Tibial nerve (tissue), 4 donors: Measurements from ENCODE around the gene CUL3. TPM values are rescaled to one million over a fixed set of nuclear protein-coding genes. Genes with fewer than 3 reads are reported as not detected.
"Not testable (repeated sequence)": the region's sequence is repeated elsewhere in the genome, so short reads cannot be mapped to it uniquely, and the experiment has no call there.

Source experiments
- DNase-seq, 2 donors: peaks; one replicate each; pipeline ENCODE4 v3.0.0-alpha.2; 2019; ENCODE audit warnings: low spot score in 2 of 2
- H3K27ac ChIP-seq, 4 donors: fragments of 200-600 bp; sonication (generic) in 3 of 4; one replicate each; pipeline ENCODE4 v1.5.1; 2017 to 2019; ENCODE audit warnings: mild to moderate bottlenecking in 1 of 4
- H3K27me3 ChIP-seq, 2 donors: fragments of 200-600 bp; sonication (generic) in 1 of 2; one replicate each; pipeline versions ENCODE4 v1.5.1 to v1.6.0; 2017 to 2019
- H3K36me3 ChIP-seq, 3 donors: fragments of 200-600 bp; sonication (generic); one replicate each; pipeline ENCODE4 v1.5.1; 2018 to 2019
- H3K4me1 ChIP-seq, 4 donors: fragments of 200-600 bp; sonication (generic) in 3 of 4; one replicate each; pipeline ENCODE4 v1.5.1; 2017 to 2019
- H3K4me3 ChIP-seq, 4 donors: fragments of 200-600 bp; sonication (generic) in 3 of 4; one replicate each; pipeline ENCODE4 v1.5.1; 2017 to 2019; ENCODE audit warnings: mild to moderate bottlenecking in 1 of 4, moderate library complexity in 1 of 4
- H3K9me3 ChIP-seq, 4 donors: fragments of 200-600 bp; sonication (generic) in 3 of 4; one replicate each; pipeline ENCODE4 v1.5.1; 2017 to 2019
- CTCF ChIP-seq, 5 experiments: fragments of 200-600 bp in 3 of 5; fragments of 450-650 bp in 2 of 5; sonication (generic) in 3 of 5; IDR thresholded peaks; one replicate each; pipeline ENCODE4 v1.5.1; 2016 to 2019; ENCODE audit warnings: antibody characterized with exemption in 5 of 5, mild to moderate bottlenecking in 3 of 5, moderate library complexity in 2 of 5
- EP300 ChIP-seq, 2 donors: sonication (generic); formaldehyde crosslinking; IDR thresholded peaks; one replicate each; pipeline ENCODE4 v1.6.1; 2017; ENCODE audit warnings: antibody characterized with exemption in 2 of 2, mild to moderate bottlenecking in 1 of 2
- POLR2A ChIP-seq, 2 donors: fragments of 450-650 bp; IDR thresholded peaks; one replicate each; pipeline ENCODE4 v1.6.1; 2017; ENCODE audit warnings: antibody characterized with exemption in 2 of 2, mild to moderate bottlenecking in 2 of 2, moderate library complexity in 2 of 2
- whole genome bisulfite sequencing, 2 donors: methylation state at CpG; one replicate each; pipeline ENCODE4 v1.1.5; 2018; 5-methylcytosine and 5-hydroxymethylcytosine counted together
- total RNA-seq, 4 donors: library from RNA; depleted of rRNA; stranded (reverse); fragments of >200 nt; gene quantifications; one replicate each; pipeline ENCODE4 v1.1.0, GENCODE V29; 2016

The CUL3 gene
- total RNA-seq, 4 donors from 2014 or later = 63.0 to 72.2 (median 67.3) TPM

GRCh38 chr2:224591220-224591619 lies 6.1 kb upstream of the CUL3 start:
- Histone ChIP-seq H3K27ac (no peak overlapping the region), H3K4me1 (peaks cover 0 to 5% (median 2%) of the 10 kb centered on the region in 4 donors), H3K4me3 (no peak overlapping the region), H3K9me3 (no peaks in the 10 kb centered on the region), H3K27me3 (no peaks in the 10 kb centered on the region), H3K36me3 (no peaks in the 10 kb centered on the region)
- TF ChIP-seq CTCF (IDR thresholded peaks at IDR 0.05) = no peak
- no peak for TF ChIP-seq EP300 (IDR thresholded peaks at IDR 0.05)
- TF ChIP-seq POLR2A (IDR thresholded peaks at IDR 0.05) = no peak
- 65 to 71% methylated on average over 2 of the region's 2 CpGs for WGBS, 2 donors
- no peak for DNase-seq

GRCh38 chr2:224586127-224586695 lies 1.0 kb upstream of the CUL3 start:
- Histone ChIP-seq H3K4me1 (peaks cover 0 to 37% (median 24%) of the 10 kb centered on the region in 4 donors), H3K36me3 (no peaks in the 10 kb centered on the region), H3K27ac (peak overlapping the region; percentile 2 to 97 (median 73)), H3K27me3 (no peaks in the 10 kb centered on the region), H3K4me3 (peak overlapping the region; percentile 48 to 96 (median 66)), H3K9me3 (no peaks in the 10 kb centered on the region)
- 18 to 20% methylated on average over 7 of the region's 7 CpGs for WGBS, 2 donors
- no peak for DNase-seq
- TF ChIP-seq CTCF (IDR thresholded peaks at IDR 0.05) = no peak
- no peak for TF ChIP-seq EP300 (IDR thresholded peaks at IDR 0.05)
- TF ChIP-seq POLR2A (IDR thresholded peaks at IDR 0.05) = no peak

GRCh38 chr2:224584785-224585210 lies 365 bp downstream of the CUL3 start:
- H3K27me3 ChIP-seq = no peaks in the 10 kb centered on the region
- H3K36me3 ChIP-seq = no peaks in the 10 kb centered on the region
- WGBS, 2 donors = 2% methylated on average over 13 of the region's 62 CpGs; no CpG with 5 or more reads in 1 of the 2 donors
- TF ChIP-seq POLR2A (IDR thresholded peaks at IDR 0.05) (no peak), EP300 (IDR thresholded peaks at IDR 0.05) (no peak), CTCF (IDR thresholded peaks at IDR 0.05) (no peak)
- H3K9me3 ChIP-seq = no peaks in the 10 kb centered on the region
- peak overlapping the region; percentile 55 to 96 (median 67) for H3K4me3 ChIP-seq
- DNase-seq = peak in 1 of 2 donors; percentile 28
- H3K27ac ChIP-seq = peak overlapping the region; percentile 70 to 97 (median 95)
- peaks cover 0 to 51% (median 34%) of the 10 kb centered on the region in 4 donors for H3K4me1 ChIP-seq

GRCh38 chr2:224584111-224584784 lies 915 bp downstream of the CUL3 start:
- Histone ChIP-seq H3K27ac (peak overlapping the region in 3 of 4 donors; percentile 57 to 97 (median 93)), H3K27me3 (no peaks in the 10 kb centered on the region), H3K4me3 (peak overlapping the region; percentile 55 to 96 (median 86)), H3K9me3 (no peaks in the 10 kb centered on the region), H3K36me3 (no peaks in the 10 kb centered on the region), H3K4me1 (peaks cover 0 to 57% (median 39%) of the 10 kb centered on the region in 4 donors)
- TF ChIP-seq EP300 (IDR thresholded peaks at IDR 0.05) = peak in 1 of 2 donors; percentile 7
- no peak for TF ChIP-seq POLR2A (IDR thresholded peaks at IDR 0.05)
- 0% methylated on average over 23 to 24 of the region's 50 CpGs for WGBS, 2 donors
- peak in 1 of 2 donors; percentile 36 for DNase-seq

- H3K4me1 ChIP-seq = peaks cover 0 to 69% (median 46%) of the 10 kb centered on the region in 4 donors
- DNase-seq = not testable (repeated sequence)
- 93 to 98% methylated on average over 14 of the region's 14 CpGs for WGBS, 2 donors
Measured at GRCh38 chr2:224583033-224583432, 2.1 kb downstream of the CUL3 start.

GRCh38 chr2:224580248-224580647 lies 4.9 kb downstream of the CUL3 start:
- H3K27me3 ChIP-seq = no peaks in the 10 kb centered on the region
- no peak for DNase-seq
- 90% methylated on average over 12 of the region's 12 CpGs for WGBS, 2 donors
- no peak overlapping the region for H3K27ac ChIP-seq
- peaks cover 0 to 86% (median 59%) of the 10 kb centered on the region in 4 donors for H3K4me1 ChIP-seq
- no peaks in the 10 kb centered on the region for H3K36me3 ChIP-seq
- TF ChIP-seq POLR2A (IDR thresholded peaks at IDR 0.05) (no peak), CTCF (IDR thresholded peaks at IDR 0.05) (no peak), EP300 (IDR thresholded peaks at IDR 0.05) (no peak)
- no peaks in the 10 kb centered on the region for H3K9me3 ChIP-seq
- H3K4me3 ChIP-seq = no peak overlapping the region

More at GRCh38 chr2:224583033-224583432, 2.1 kb downstream of the CUL3 start:
- H3K27ac ChIP-seq, H3K27me3 ChIP-seq, H3K36me3 ChIP-seq, H3K9me3 ChIP-seq: not testable (repeated sequence)
- H3K4me3 ChIP-seq = peak overlapping the region in 3 of 4 donors; percentile 78 to 96 (median 94)
